ENCODE measurements around the gene TCF4.

GRCh38 chr18:55296115-55296514 lies 291.9 kb downstream of the TCF4 start:
- TF ChIP-seq CTCF (optimal IDR thresholded peaks at IDR 0.05 in 1 of 3, IDR thresholded peaks at IDR 0.05 in 1 of 3, conservative IDR thresholded peaks at IDR 0.05 in 1 of 3; ENCODE audit: extremely low read depth in 1 of 3, insufficient read depth in 2 of 3, low read length in 3 of 3) (no peak), EZH2 (IDR thresholded peaks at IDR 0.05; ENCODE audit: low read length) (no peak)

Data from keratinocyte (primary cell).